ENCODE data around the gene ZNF747.
"Not testable (repeated sequence)": the region's sequence is repeated elsewhere in the genome, so short reads cannot be mapped to it uniquely, and the experiment has no call there.

The ZNF747 gene

DNA sequence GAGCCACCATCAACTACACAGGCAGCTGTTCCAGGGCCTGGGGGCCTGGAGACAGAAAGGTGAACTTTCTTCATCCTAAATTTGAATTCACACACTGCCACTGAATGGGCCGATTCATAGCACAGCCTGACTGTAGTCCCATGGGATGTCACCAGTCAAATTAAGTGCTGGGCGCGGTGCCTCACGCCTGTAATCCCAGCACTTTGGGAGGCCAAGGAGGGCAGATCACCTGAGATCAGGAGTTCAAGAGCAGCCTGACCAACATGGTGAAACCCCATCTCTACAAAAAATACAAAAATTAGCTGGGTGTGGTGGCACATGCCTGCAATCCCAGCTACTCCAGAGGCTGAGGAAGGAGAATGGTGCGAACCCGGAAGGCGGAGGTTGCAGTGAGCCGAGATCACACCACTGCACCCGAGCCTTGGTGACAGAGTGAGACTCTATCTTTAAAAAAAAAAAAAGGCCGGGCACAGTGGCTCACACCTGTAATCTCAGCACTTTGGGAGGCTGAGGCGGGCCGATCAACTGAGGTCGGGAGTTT lies 5.4 kb upstream of the ZNF747 start:
- not testable (repeated sequence) for H3K36me3 ChIP-seq (ENCODE audit: control insufficient read depth, low read depth, low read length); H3K27me3 ChIP-seq (ENCODE audit: control insufficient read depth, insufficient read depth, low read length); H3K9me3 ChIP-seq (ENCODE audit: control insufficient read depth, low read depth, low read length); H3K9ac ChIP-seq (ENCODE audit: low read length); H3K4me3 ChIP-seq (ENCODE audit: low read length); H3K27ac ChIP-seq (ENCODE audit: low read length)
- peaks cover 37% of the 10 kb centered on the region for H3K4me1 ChIP-seq (ENCODE audit: control insufficient read depth, low read depth, low read length)

DNA sequence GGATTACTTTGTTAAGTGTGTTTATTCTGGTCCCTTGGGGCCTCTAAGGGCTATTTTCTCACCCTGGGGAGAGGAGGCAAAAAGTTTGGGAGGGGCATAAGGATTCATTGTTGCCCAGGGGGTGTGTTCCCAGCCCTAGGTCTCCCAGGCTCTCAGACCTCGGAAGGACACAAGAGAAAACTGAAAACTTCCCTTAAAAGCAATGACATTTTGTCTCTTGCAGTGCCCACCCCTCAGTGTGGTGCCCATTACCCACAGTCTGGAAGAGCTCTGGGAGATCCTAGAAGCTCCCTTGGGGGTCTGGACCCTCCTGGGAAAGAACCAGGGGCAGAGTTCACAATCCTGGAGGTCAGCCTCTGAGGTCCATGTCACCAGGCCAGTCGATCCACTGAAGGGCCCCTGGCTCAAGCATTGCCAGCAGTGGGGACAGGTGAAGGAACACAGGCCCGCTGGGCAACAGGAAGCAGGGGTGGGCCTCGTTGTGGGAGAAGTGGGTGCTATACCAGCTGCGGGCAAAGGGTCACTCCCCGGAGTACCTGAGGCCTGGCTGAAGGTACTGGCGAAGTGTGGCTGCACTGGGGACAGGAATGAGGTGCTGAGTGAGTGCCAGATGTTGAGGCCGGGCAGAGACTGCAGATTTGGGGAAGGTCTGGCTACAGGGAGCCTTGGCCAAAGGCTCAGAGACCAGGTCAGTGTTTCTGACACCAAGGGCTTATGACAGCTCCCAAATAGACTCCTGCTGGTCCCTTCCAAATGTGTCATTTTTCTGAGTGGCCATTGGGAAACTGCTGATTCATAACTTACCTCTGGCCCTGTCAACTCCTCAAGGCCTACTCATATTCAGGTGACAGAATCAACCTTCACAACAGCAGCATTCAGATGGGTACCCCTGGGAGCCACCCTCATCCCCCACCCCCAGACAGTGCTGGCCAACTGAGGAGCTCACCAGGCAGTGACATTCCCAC lies 4.6 kb upstream of the ZNF747 start:
- no peaks in the 10 kb centered on the region for H3K36me3 ChIP-seq (ENCODE audit: control insufficient read depth, low read depth, low read length)
- H3K4me1 ChIP-seq (ENCODE audit: control insufficient read depth, low read depth, low read length): peaks cover 32% of the 10 kb centered on the region
- H3K27me3 ChIP-seq (ENCODE audit: control insufficient read depth, insufficient read depth, low read length): no peaks in the 10 kb centered on the region
- no peak overlapping the region for H3K4me3 ChIP-seq (ENCODE audit: low read length)
- H3K9ac ChIP-seq (ENCODE audit: low read length): no peak overlapping the region
- no peaks in the 10 kb centered on the region for H3K9me3 ChIP-seq (ENCODE audit: control insufficient read depth, low read depth, low read length)
- no peak overlapping the region for H3K27ac ChIP-seq (ENCODE audit: low read length)

GRCh38 chr16:30536391-30537024 lies 1.9 kb upstream of the ZNF747 start:
- Histone ChIP-seq H3K27ac (ENCODE audit: low read length) (peak overlapping the region; percentile 99), H3K9ac (ENCODE audit: low read length) (peak overlapping the region; percentile 98), H3K4me3 (ENCODE audit: low read length) (peak overlapping the region; percentile 89), H3K4me1 (ENCODE audit: control insufficient read depth, low read depth, low read length) (peaks cover 12% of the 10 kb centered on the region)
- not testable (repeated sequence) for H3K9me3 ChIP-seq (ENCODE audit: control insufficient read depth, low read depth, low read length); H3K36me3 ChIP-seq (ENCODE audit: control insufficient read depth, low read depth, low read length); H3K27me3 ChIP-seq (ENCODE audit: control insufficient read depth, insufficient read depth, low read length)

DNA sequence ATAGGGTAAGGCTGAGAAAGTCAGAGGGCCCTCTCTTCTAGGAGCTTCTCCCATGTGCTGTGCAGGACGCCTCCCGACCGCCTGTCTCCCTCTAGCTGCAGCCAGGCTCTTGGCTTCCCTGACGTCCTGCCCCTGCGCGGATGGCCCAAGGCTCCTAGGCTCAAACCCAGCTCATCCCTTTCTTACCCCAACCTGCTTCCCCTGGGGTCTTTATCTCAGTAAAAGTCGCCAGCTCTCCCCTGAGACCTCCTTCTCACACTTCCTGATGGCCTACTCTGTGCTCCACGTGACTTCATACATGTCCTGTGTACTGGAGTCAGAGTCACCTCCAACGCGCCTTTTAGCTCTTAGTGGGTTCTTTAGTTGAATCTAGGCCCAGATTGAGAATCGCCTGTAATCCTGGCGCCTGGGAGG lies 1.1 kb upstream of the ZNF747 start:
- Histone ChIP-seq H3K27ac (ENCODE audit: low read length) (peak overlapping the region; percentile 99), H3K9ac (ENCODE audit: low read length) (peak overlapping the region; percentile 98), H3K36me3 (ENCODE audit: control insufficient read depth, low read depth, low read length) (peaks cover 8% of the 10 kb centered on the region), H3K4me3 (ENCODE audit: low read length) (peak overlapping the region; percentile 89), H3K27me3 (ENCODE audit: control insufficient read depth, insufficient read depth, low read length) (no peaks in the 10 kb centered on the region), H3K4me1 (ENCODE audit: control insufficient read depth, low read depth, low read length) (peaks cover 8% of the 10 kb centered on the region), H3K9me3 (ENCODE audit: control insufficient read depth, low read depth, low read length) (no peaks in the 10 kb centered on the region)

GRCh38 chr16:30535106-30535776 lies 583 bp upstream of the ZNF747 start:
- H3K36me3 ChIP-seq (ENCODE audit: control insufficient read depth, low read depth, low read length): peaks cover 10% of the 10 kb centered on the region
- peak overlapping the region; percentile 89 for H3K4me3 ChIP-seq (ENCODE audit: low read length)
- peak overlapping the region; percentile 98 for H3K9ac ChIP-seq (ENCODE audit: low read length)
- peak overlapping the region; percentile 99 for H3K27ac ChIP-seq (ENCODE audit: low read length)
- peaks cover 8% of the 10 kb centered on the region for H3K4me1 ChIP-seq (ENCODE audit: control insufficient read depth, low read depth, low read length)
- no peaks in the 10 kb centered on the region for H3K27me3 ChIP-seq (ENCODE audit: control insufficient read depth, insufficient read depth, low read length)
- no peaks in the 10 kb centered on the region for H3K9me3 ChIP-seq (ENCODE audit: control insufficient read depth, low read depth, low read length)

GRCh38 chr16:30533748-30534367 lies 800 bp downstream of the ZNF747 start:
- H3K4me3 ChIP-seq (ENCODE audit: low read length): peak overlapping the region; percentile 89
- H3K27ac ChIP-seq (ENCODE audit: low read length): no peak overlapping the region
- H3K9me3 ChIP-seq (ENCODE audit: control insufficient read depth, low read depth, low read length): no peaks in the 10 kb centered on the region
- H3K27me3 ChIP-seq (ENCODE audit: control insufficient read depth, insufficient read depth, low read length): no peaks in the 10 kb centered on the region
- peaks cover 8% of the 10 kb centered on the region for H3K4me1 ChIP-seq (ENCODE audit: control insufficient read depth, low read depth, low read length)
- peak overlapping the region; percentile 98 for H3K9ac ChIP-seq (ENCODE audit: low read length)
- H3K36me3 ChIP-seq (ENCODE audit: control insufficient read depth, low read depth, low read length): peaks cover 10% of the 10 kb centered on the region

DNA sequence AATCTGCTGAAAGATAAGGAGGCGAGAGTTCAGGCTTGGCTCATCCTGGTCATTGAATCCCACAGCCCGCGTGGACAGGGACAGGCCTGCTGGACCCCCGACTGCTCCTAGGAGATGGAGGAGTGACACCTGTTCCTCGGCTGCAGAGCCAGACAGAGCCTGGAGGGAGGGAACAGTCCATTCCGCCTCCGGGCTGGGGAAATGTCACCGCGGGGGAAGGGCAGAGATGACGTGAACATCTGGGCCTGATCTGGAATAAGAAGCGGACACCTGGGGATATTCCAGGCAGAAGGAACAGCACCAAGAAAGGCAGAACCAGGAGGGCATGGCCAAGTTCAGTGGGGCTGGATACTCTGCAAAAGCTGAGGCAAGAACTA lies 1.5 kb downstream of the ZNF747 start:
- Histone ChIP-seq H3K4me3 (ENCODE audit: low read length) (no peak overlapping the region), H3K9ac (ENCODE audit: low read length) (no peak overlapping the region), H3K4me1 (ENCODE audit: control insufficient read depth, low read depth, low read length) (peaks cover 8% of the 10 kb centered on the region), H3K36me3 (ENCODE audit: control insufficient read depth, low read depth, low read length) (peaks cover 10% of the 10 kb centered on the region), H3K27ac (ENCODE audit: low read length) (no peak overlapping the region), H3K27me3 (ENCODE audit: control insufficient read depth, insufficient read depth, low read length) (no peaks in the 10 kb centered on the region), H3K9me3 (ENCODE audit: control insufficient read depth, low read depth, low read length) (no peaks in the 10 kb centered on the region)

DNA sequence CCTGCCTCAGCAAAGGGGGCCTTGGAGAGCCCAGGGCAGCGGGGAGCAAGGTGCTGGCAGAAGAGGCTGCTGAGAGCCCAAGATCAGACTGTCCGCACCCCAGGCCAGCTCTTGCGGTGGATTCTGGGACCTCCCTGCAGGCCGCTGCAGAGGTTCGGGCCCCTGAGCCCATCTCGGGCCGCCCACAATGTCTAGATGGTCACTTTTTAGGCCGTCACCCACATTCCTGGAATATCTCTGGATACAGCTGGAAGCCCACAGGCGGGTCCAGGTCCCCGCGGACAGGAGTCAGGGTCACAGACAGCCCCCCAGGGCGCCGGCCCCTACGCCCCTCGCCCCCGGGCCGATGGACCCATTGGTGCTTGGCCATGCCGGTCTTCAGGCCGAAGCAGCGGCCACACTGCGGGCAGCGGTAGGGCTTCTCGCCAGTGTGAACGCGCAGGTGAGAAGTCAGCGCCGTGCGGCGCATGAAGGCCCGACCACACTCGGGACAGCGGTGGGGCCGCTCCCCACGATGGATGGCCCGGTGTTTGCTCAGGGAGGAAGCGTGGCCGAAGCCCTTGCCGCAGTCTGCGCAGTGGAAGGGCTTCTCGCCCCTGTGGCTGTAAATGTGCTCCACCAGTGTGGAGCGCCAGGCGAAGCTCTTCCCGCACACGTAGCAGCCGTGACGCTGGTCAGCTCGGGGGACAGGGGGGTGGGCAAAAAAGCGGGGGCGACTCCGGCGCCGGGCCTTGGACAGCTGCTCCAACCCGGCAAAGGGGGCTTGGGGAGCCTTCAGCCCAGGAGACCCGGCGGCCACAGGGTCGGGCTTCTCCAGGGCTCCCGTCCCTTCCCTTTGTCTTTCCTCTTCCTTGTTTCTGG lies 2.1 kb downstream of the ZNF747 start:
- Histone ChIP-seq H3K4me3 (ENCODE audit: low read length) (no peak overlapping the region), H3K27me3 (ENCODE audit: control insufficient read depth, insufficient read depth, low read length) (no peaks in the 10 kb centered on the region), H3K9ac (ENCODE audit: low read length) (no peak overlapping the region), H3K4me1 (ENCODE audit: control insufficient read depth, low read depth, low read length) (peaks cover 13% of the 10 kb centered on the region), H3K27ac (ENCODE audit: low read length) (no peak overlapping the region), H3K9me3 (ENCODE audit: control insufficient read depth, low read depth, low read length) (no peaks in the 10 kb centered on the region), H3K36me3 (ENCODE audit: control insufficient read depth, low read depth, low read length) (peaks cover 10% of the 10 kb centered on the region)

DNA sequence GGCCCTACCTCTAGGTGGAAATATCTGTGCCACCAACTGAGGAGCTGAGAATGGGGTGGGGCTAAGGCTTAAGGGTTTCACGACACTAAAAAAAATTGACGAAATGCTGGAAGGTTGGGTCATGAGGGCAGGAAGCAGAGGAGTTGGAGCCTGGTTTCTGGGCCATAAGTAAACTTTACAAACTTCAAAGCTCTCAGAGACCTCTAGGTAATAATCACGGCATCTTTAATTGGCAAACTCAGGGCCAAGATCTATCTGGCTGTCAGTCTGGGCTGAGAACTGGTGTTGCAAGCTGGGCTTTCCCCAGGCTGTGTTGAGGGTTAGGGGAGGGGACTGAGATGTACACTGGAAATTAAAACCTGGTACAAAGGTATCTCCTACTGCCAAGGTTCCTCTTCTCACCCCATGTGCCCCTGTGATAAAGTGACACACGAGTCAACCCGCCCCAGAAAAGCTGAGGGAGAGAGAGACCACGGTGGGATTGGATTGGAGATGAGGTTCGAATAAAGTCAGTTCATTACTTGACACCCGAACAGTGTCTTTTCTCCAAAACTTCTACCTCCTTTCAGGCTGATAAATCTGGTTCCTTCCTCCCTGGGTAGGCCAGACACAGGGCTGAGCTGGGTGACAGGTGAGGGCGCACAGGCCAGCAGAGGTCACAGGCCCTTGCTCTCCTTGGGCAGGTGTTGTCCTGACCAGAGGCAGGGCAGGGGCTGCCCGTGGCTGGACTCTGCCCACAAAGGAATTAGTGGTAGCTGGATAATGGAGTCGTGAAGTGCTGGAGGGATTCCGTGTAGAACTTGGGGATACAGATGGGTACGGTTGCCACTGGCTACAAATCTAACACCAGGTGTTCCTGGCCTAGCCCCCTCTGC lies 4.3 kb downstream of the ZNF747 start:
- peaks cover 10% of the 10 kb centered on the region for H3K36me3 ChIP-seq (ENCODE audit: control insufficient read depth, low read depth, low read length)
- peaks cover 9% of the 10 kb centered on the region for H3K4me1 ChIP-seq (ENCODE audit: control insufficient read depth, low read depth, low read length)
- no peak overlapping the region for H3K4me3 ChIP-seq (ENCODE audit: low read length)
- no peak overlapping the region for H3K9ac ChIP-seq (ENCODE audit: low read length)
- no peaks in the 10 kb centered on the region for H3K9me3 ChIP-seq (ENCODE audit: control insufficient read depth, low read depth, low read length)
- H3K27me3 ChIP-seq (ENCODE audit: control insufficient read depth, insufficient read depth, low read length): no peaks in the 10 kb centered on the region
- H3K27ac ChIP-seq (ENCODE audit: low read length): no peak overlapping the region

Measured in iPS-18a (cell line).